Upper lobe of left lung (tissue), 4 donors: ENCODE measurements around the gene FHIT.

Experiments
- CTCF ChIP-seq, 6 experiments: fragments of 450-650 bp in 4 of 6; fragments of 200-600 bp in 2 of 6; sonication (generic) in 2 of 6; IDR thresholded peaks; one replicate each; pipeline ENCODE4 v1.5.1; 2016 to 2019; ENCODE audit warnings: antibody characterized with exemption in 6 of 6
- EP300 ChIP-seq, 4 donors: sonication (generic); formaldehyde crosslinking; IDR thresholded peaks; one replicate each; pipeline ENCODE4 v1.5.1; 2017; ENCODE audit warnings: antibody characterized with exemption in 4 of 4, control low read depth in 2 of 4
- POLR2A ChIP-seq, 4 donors: fragments of 450-650 bp; IDR thresholded peaks; one replicate each; pipeline ENCODE4 v1.5.1; 2016 to 2017; ENCODE audit warnings: antibody characterized with exemption in 4 of 4, mild to moderate bottlenecking in 2 of 4
- POLR2AphosphoS5 ChIP-seq, 2 donors: sonication (generic); formaldehyde crosslinking; IDR thresholded peaks; one replicate each; pipeline ENCODE4 v1.5.1; 2017; ENCODE audit warnings: antibody characterized with exemption in 2 of 2

DNA sequence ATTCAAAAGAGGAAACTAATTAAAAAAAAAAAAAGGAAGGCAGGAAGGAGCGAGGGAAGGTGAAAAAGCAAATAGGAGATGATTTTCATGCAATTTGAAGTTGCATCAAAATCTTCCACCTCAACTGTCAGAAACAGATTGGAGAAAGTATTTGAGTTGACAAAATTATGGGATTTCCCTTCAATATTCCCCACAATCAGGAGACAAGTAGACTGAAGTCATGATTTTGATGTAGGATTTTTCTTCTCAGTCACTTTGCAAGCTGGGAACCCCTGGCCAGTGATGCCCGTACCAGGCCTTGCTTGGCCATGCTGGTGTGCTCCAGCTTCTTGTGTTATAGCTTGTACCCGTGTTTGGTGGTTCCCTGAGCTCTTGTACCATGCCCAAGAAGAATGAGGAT lies 1347.0 kb downstream of the FHIT start:
- TF ChIP-seq CTCF (IDR thresholded peaks at IDR 0.05) (no peak), POLR2AphosphoS5 (IDR thresholded peaks at IDR 0.05) (no peak), POLR2A (IDR thresholded peaks at IDR 0.05) (no peak), EP300 (IDR thresholded peaks at IDR 0.05) (no peak)
